SK-N-SH (cell line): Measurements from ENCODE around the gene BTLA. TPM values are rescaled to one million over a fixed set of nuclear protein-coding genes. Genes with fewer than 3 reads are reported as not detected.

Experiments used
- CTCF ChIA-PET: fragments of 300-600, 350-600 bp; formaldehyde crosslinking; extraction: SDS; loops from one replicate; lab custom pipeline; 2021; lab: Yijun Ruan, JAX
- POLR2A ChIA-PET: fragments of 350-600 bp; sonication (Branson Sonifier 250); formaldehyde crosslinking; extraction: SDS; loops from one replicate; lab custom pipeline; 2020; ENCODE audit warnings: antibody characterized with exemption, inconsistent platforms; lab: Yijun Ruan, JAX
- DNase-seq: peaks from one replicate; pipeline ENCODE4 v3.0.0; 2012
- H2AFZ ChIP-seq: fragments of 200-600 bp; sonication (generic); 2 replicates; pipeline ENCODE4 v1.8.1; 2016; ENCODE audit warnings: antibody characterized with exemption, mild to moderate bottlenecking, low read depth
- H3F3A ChIP-seq: fragments of 200-600 bp; sonication (generic); replicated peaks from 2 replicates; pipeline ENCODE3; 2016; ENCODE audit warnings: antibody characterized with exemption, mild to moderate bottlenecking; ENCODE audit not compliant: insufficient read depth
- H3K27ac ChIP-seq, 2 experiments: fragments of 200-500 bp in 1 of 2; fragments of 200-600 bp in 1 of 2; sonication (Bioruptor generic) in 1 of 2; sonication (generic), shearing (Covaris generic) in 1 of 2; 2 replicates each; pipeline versions ENCODE4 v1.5.1 to v1.6.1; 2014 to 2016; ENCODE audit warnings: low read depth in 2 of 2, inconsistent platforms in 1 of 2, low read length in 1 of 2, mild to moderate bottlenecking in 1 of 2, mixed read lengths in 1 of 2
- H3K27me3 ChIP-seq: fragments of 200-600 bp; sonication (generic), shearing (Covaris generic); 2 replicates; pipeline ENCODE4 v1.6.1; 2016; ENCODE audit warnings: mixed run types; ENCODE audit not compliant: insufficient read depth
- H3K36me3 ChIP-seq, 2 experiments: fragments of 200-500 bp in 1 of 2; fragments of 200-600 bp in 1 of 2; sonication (Bioruptor generic) in 1 of 2; sonication (generic) in 1 of 2; replicated peaks in 1 of 2; 2 replicates each; pipeline versions ENCODE3 to v1.5.1; 2014 to 2016; ENCODE audit warnings: low read length in 1 of 2, mild to moderate bottlenecking in 1 of 2; ENCODE audit not compliant: insufficient read depth in 2 of 2, control insufficient read depth in 1 of 2
- H3K4me1 ChIP-seq, 2 experiments: fragments of 200-500 bp in 1 of 2; fragments of 200-600 bp in 1 of 2; sonication (Bioruptor generic) in 1 of 2; sonication (generic), shearing (Covaris generic) in 1 of 2; 2 replicates each; pipeline versions ENCODE4 v1.5.1 to v1.6.1; 2014 to 2016; ENCODE audit warnings: low read depth in 1 of 2, low read length in 1 of 2, mixed run types in 1 of 2; ENCODE audit not compliant: insufficient read depth in 2 of 2, control insufficient read depth in 1 of 2
- H3K4me2 ChIP-seq: fragments of 200-600 bp; sonication (generic), shearing (Covaris generic); 2 replicates; pipeline ENCODE4 v1.6.1; 2017; ENCODE audit warnings: mixed run types
- H3K4me3 ChIP-seq, 2 experiments: fragments of 200-500 bp in 1 of 2; fragments of 200-600 bp in 1 of 2; sonication (Bioruptor generic) in 1 of 2; sonication (generic), shearing (Covaris generic) in 1 of 2; 2 replicates each; pipeline versions ENCODE4 v1.5.1 to v1.8.1; 2014 to 2016; ENCODE audit warnings: low read depth in 2 of 2, inconsistent platforms in 1 of 2, low read length in 1 of 2, mild to moderate bottlenecking in 1 of 2, mixed read lengths in 1 of 2, moderate library complexity in 1 of 2
- H3K79me2 ChIP-seq: fragments of 200-600 bp; sonication (generic); 2 replicates; pipeline ENCODE4 v1.8.1; 2017; ENCODE audit warnings: mild to moderate bottlenecking; ENCODE audit not compliant: insufficient read depth
- H3K9ac ChIP-seq: fragments of 200-600 bp; sonication (generic); 2 replicates; pipeline ENCODE4 v1.6.1; 2017; ENCODE audit warnings: mixed run types
- H3K9me2 ChIP-seq: fragments of 200-600 bp; sonication (generic); 2 replicates; pipeline ENCODE4 v1.6.1; 2017; ENCODE audit warnings: mixed run types
- H3K9me3 ChIP-seq: fragments of 200-600 bp; sonication (generic); 2 replicates; pipeline ENCODE4 v1.6.1; 2017; ENCODE audit warnings: mixed run types, mild to moderate bottlenecking, moderate library complexity
- H4K20me1 ChIP-seq: fragments of 200-600 bp; sonication (generic); 2 replicates; pipeline ENCODE4 v1.6.1; 2017; ENCODE audit warnings: mild to moderate bottlenecking, mixed run types; ENCODE audit not compliant: insufficient read depth
- EP300 ChIP-seq, 2 experiments: IDR thresholded peaks; 2 replicates each; pipeline versions ENCODE4 v1.4.0 to v1.6.1; 2012; ENCODE audit warnings: borderline replicate concordance in 1 of 2, low read depth in 1 of 2, low read length in 1 of 2
- FOSL2 ChIP-seq: IDR thresholded peaks from 2 replicates; pipeline ENCODE4 v1.4.0; 2012; ENCODE audit warnings: low read depth, mild to moderate bottlenecking, moderate library complexity, borderline replicate concordance
- FOXJ3 ChIP-seq: sonication (generic); formaldehyde crosslinking; IDR thresholded peaks from 2 replicates; pipeline ENCODE4 v1.5.1; 2020; ENCODE audit warnings: mild to moderate bottlenecking, missing genetic modification reagents
- JUND ChIP-seq: IDR thresholded peaks from 2 replicates; pipeline ENCODE4 v1.4.0; 2012
- NFIC ChIP-seq: IDR thresholded peaks from 2 replicates; pipeline ENCODE4 v1.4.0; 2012; ENCODE audit warnings: borderline replicate concordance
- TCF12 ChIP-seq: IDR thresholded peaks from 2 replicates; pipeline ENCODE4 v1.4.0; 2012
- YY1 ChIP-seq: IDR thresholded peaks from 2 replicates; pipeline ENCODE4 v1.4.0; 2012; ENCODE audit warnings: low read depth, mild to moderate bottlenecking
- WGBS: methylation state at CpG from one replicate; pipeline ENCODE4 v1.1.6; 2017; ENCODE audit warnings: low lambda C conversion rate; 5-methylcytosine and 5-hydroxymethylcytosine counted together
- polyA plus RNA-seq, 3 experiments: library from polyadenylated mRNA; depleted of rRNA; stranded (reverse); fragments of >200 nt; gene quantifications; 2 replicates each; pipeline ENCODE4 v1.2.3, GENCODE V29; 2012
- TF ChIP-seq, protein P1 (sequence below): fragments of 200-600 bp; sonication (generic); IDR thresholded peaks from 2 replicates; pipeline ENCODE4 v1.6.1; 2017; ENCODE audit warnings: antibody characterized with exemption, mild to moderate bottlenecking, moderate library complexity
- TF ChIP-seq, protein P2 (sequence below): IDR thresholded peaks from 2 replicates; pipeline ENCODE4; 2012
- TF ChIP-seq, protein P3 (sequence below): fragments of 150-350 bp; IDR thresholded peaks from 2 replicates; pipeline ENCODE4 v1.6.1; 2017; ENCODE audit warnings: antibody characterized with exemption, low read length, low read depth, borderline replicate concordance

The BTLA gene, protein sequence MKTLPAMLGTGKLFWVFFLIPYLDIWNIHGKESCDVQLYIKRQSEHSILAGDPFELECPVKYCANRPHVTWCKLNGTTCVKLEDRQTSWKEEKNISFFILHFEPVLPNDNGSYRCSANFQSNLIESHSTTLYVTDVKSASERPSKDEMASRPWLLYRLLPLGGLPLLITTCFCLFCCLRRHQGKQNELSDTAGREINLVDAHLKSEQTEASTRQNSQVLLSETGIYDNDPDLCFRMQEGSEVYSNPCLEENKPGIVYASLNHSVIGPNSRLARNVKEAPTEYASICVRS
- polyA plus RNA-seq (2012; rRNA removed) = not detected in 2 replicates
- polyA plus RNA-seq (2012; cell fraction: cytosol; rRNA removed) = 0.07 TPM in 1 of 2 replicates, not detected in the other
- polyA plus RNA-seq (2012; cell fraction: nucleus; rRNA removed) = not detected in 2 replicates

DNA sequence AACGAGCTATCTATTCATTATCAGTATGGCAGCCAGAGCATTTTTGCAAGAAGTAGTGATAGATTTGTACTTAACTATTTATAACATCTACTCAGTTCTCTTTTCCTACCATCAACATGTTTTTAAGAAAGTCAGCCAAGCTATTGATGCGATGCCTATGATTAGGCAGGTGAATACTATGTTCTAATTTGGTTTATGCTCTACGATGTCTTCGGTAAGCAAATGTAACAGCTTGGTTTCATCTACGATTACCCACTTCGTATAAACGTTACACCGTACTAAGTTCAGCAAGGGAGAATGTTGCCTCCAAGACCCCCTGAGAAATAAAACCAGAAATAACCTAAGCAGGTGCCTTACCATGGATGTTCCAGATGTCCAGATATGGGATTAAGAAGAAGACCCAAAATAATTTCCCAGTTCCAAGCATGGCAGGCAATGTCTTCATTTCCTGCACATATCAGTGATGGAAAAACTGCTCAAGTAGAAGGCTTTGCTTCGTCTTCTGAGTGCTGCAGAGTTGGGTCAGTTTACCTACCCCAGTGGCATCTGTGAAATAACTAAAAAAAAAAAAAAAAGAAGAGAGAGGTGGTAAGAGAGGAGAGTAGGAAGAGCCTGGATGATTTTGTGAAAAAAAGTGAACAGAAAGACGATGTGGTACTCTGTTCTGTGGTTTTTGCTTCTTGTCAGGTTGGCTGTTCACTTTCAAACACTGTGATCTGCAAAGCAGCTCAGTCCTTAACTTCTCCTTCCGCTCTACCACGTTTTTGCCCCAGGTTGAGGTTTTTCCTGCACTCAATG, at the start of gene BTLA:
Gene BTLA, minus strand, starts transcription at position 559 of the 798 bp plus-strand sequence. Its CDS starts 114 bp downstream, at position 445.
- H3K9ac ChIP-seq = no peak within 1 kb of the TSS
- H3K4me3 ChIP-seq = no peak within 1 kb of the TSS
- no peaks in the 10 kb centered on the region for H3F3A ChIP-seq
- H3K27ac ChIP-seq = no peak within 1 kb of the TSS
- no peak for DNase-seq
- ChIA-PET CTCF (interaction anchor here (0.7 kb wide), 1 partner anchor 1268 kb away, joined by 3 read pairs; no protein-coding TSS in a partner anchor), POLR2A (no interaction called here)
- no peaks in the 10 kb centered on the region for H3K9me2 ChIP-seq
- H3K79me2 ChIP-seq = no peaks in the 10 kb centered on the region
- H3K4me1 ChIP-seq = no peaks in the 10 kb centered on the region
- no peaks in the 10 kb centered on the region for H3K9me3 ChIP-seq
- H3K27me3 ChIP-seq = no peaks in the 10 kb centered on the region
- H4K20me1 ChIP-seq = no peaks in the 10 kb centered on the region
- H3K4me2 ChIP-seq = no peak within 1 kb of the TSS
- no peak within 1 kb of the TSS for H2AFZ ChIP-seq
- H3K36me3 ChIP-seq = no peaks in the 10 kb centered on the region
- 61% methylated on average over 12 of the region's 12 CpGs for WGBS
- TF ChIP-seq, protein P1, sequence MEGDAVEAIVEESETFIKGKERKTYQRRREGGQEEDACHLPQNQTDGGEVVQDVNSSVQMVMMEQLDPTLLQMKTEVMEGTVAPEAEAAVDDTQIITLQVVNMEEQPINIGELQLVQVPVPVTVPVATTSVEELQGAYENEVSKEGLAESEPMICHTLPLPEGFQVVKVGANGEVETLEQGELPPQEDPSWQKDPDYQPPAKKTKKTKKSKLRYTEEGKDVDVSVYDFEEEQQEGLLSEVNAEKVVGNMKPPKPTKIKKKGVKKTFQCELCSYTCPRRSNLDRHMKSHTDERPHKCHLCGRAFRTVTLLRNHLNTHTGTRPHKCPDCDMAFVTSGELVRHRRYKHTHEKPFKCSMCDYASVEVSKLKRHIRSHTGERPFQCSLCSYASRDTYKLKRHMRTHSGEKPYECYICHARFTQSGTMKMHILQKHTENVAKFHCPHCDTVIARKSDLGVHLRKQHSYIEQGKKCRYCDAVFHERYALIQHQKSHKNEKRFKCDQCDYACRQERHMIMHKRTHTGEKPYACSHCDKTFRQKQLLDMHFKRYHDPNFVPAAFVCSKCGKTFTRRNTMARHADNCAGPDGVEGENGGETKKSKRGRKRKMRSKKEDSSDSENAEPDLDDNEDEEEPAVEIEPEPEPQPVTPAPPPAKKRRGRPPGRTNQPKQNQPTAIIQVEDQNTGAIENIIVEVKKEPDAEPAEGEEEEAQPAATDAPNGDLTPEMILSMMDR = no peak
- TF ChIP-seq FOXJ3 (CRISPR knock-in tag) (no peak), YY1 (no peak)
- TF ChIP-seq, protein P2, sequence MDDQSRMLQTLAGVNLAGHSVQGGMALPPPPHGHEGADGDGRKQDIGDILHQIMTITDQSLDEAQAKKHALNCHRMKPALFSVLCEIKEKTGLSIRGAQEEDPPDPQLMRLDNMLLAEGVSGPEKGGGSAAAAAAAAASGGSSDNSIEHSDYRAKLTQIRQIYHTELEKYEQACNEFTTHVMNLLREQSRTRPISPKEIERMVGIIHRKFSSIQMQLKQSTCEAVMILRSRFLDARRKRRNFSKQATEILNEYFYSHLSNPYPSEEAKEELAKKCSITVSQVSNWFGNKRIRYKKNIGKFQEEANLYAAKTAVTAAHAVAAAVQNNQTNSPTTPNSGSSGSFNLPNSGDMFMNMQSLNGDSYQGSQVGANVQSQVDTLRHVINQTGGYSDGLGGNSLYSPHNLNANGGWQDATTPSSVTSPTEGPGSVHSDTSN = no peak

DNA sequence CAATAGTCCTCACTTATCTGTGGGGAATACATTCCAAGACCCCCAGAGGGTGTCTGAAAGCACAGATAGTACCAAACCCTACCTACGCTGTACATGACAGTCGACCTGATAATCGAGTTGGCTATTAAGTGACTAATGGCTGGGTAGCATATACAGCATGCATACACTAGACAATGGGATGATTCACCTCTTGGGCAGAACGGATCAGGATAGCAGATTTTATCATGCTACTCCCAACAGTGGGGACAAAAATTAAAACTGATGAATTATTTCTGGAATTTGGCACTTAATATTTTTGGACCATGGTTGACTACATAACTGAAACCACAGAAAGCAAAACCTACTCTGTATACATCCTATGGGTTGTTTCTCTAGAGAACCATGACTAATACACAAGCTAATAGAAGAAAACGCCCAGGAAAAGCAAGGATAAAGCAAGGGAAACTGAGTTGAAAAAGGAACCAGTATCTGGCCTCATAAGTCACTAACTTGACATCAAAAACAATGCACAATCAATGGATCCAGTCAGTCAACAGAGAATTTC, 47.0 kb upstream of the BTLA start:
- Histone ChIP-seq H3K4me3 (no peak overlapping the region), H3F3A (peaks cover 47% of the 10 kb centered on the region), H3K36me3 (peaks cover 61 to 63% of the 10 kb centered on the region in 2 experiments), H3K4me1 (peaks cover 0 to 5% of the 10 kb centered on the region in 2 experiments; a peak in 1 of 4 replicates), H3K4me2 (peak overlapping the region; percentile 40; the same call in 1 of the 2 replicates), H2AFZ (no peak overlapping the region)
- TF ChIP-seq EP300 (IDR thresholded peaks at IDR 0.05; ENCODE audit: borderline replicate concordance in 1 of 2, low read depth in 1 of 2, low read length in 1 of 2) (peak in 1 of 2 experiments; percentile 39; a peak in 1 of 4 replicates), TCF12 (peak; percentile 51; the same call in 1 of the 2 replicates), JUND (peak; percentile 53), NFIC (peak; percentile 28; the same call in 1 of the 2 replicates), FOSL2 (peak; percentile 75; the same call in 1 of the 2 replicates), YY1 (no peak)
- TF ChIP-seq, protein P3, sequence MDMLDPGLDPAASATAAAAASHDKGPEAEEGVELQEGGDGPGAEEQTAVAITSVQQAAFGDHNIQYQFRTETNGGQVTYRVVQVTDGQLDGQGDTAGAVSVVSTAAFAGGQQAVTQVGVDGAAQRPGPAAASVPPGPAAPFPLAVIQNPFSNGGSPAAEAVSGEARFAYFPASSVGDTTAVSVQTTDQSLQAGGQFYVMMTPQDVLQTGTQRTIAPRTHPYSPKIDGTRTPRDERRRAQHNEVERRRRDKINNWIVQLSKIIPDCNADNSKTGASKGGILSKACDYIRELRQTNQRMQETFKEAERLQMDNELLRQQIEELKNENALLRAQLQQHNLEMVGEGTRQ = no peak
- TF ChIP-seq, all 33 proteins: peak for 5
- ChIA-PET CTCF (no interaction called here), POLR2A (no interaction called here)
- WGBS = 33% methylated on average over 5 of the region's 5 CpGs
- Histone ChIP-seq H4K20me1 (no peaks in the 10 kb centered on the region), H3K9me3 (no peaks in the 10 kb centered on the region), H3K9me2 (no peaks in the 10 kb centered on the region), H3K9ac (no peak overlapping the region), H3K79me2 (peaks cover 31% of the 10 kb centered on the region; the same call in 1 of the 2 replicates), H3K27me3 (no peaks in the 10 kb centered on the region), H3K27ac (peak overlapping the region in 1 of 2 experiments; percentile 58; a peak in 2 of 4 replicates)
- DNase-seq = no peak
